NCI-H128 (cell line): ENCODE results near the gene ZNF524.
A peak's percentile ranks its signal among the peaks of the same experiment; 100 is the strongest.

Experiments used
- DNase-seq: peaks from one replicate; lab custom pipeline; 2025; ENCODE audit not compliant: unreplicated experiment; lab: John Stamatoyannopoulos, UW

Gene ZNF524

GRCh38 chr19:55601084-55601483, 996 bp downstream of the ZNF524 start:
- no peak for DNase-seq

DNA sequence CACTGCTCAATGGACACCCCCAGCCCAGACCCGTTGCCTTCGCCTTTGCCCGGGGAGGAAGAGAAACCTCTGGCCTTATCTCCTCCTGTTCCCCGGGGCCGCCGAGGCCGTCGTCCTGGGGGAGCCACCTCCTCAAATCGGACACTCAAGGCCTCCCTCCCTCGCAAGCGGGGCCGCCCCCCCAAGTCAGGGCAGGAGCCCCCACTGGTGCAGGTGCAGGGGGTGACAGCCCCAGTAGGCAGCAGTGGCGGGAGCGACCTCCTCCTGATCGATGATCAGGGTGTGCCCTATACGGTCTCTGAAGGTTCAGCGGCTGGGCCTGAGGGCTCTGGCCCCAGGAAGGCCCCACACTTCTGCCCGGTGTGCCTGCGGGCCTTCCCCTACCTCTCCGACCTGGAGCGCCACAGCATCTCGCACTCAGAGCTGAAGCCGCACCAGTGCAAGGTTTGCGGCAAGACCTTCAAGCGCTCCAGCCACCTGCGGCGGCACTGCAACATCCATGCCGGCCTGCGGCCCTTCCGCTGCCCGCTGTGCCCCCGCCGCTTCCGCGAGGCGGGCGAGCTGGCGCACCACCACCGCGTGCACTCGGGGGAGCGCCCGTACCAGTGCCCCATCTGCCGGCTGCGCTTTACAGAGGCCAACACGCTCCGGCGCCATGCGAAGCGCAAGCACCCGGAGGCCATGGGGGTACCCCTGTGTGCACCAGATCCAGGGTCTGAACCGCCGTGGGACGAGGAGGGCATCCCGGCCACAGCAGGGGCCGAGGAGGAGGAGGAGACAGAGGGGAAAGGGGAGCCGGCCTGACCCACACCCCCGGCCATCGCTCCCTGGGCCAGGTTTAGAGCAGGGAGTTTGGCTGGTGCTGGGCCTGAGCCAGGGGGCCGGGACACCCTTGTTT, 2.3 kb downstream of the ZNF524 start:
- no peak for DNase-seq

DNA sequence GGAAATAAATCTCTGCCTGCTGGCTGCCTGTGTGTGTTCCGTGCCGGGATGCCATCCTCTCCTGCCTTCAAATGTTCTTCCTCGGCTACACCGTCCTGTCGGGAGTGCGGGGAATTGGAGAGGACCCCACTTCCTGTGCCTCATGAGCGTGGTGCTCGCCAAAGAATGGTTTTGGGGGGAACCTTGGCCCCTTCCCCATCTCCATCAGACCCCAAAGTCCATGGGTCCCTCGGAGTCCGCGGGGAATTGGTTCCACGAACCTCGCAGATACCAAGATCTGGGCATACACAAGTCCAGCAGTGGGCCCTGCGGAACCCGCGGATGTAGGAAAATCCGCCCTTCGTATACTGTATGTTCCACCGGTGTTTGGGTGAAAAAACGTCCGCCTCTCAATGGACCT, 3.0 kb downstream of the ZNF524 start:
- no peak for DNase-seq

DNA sequence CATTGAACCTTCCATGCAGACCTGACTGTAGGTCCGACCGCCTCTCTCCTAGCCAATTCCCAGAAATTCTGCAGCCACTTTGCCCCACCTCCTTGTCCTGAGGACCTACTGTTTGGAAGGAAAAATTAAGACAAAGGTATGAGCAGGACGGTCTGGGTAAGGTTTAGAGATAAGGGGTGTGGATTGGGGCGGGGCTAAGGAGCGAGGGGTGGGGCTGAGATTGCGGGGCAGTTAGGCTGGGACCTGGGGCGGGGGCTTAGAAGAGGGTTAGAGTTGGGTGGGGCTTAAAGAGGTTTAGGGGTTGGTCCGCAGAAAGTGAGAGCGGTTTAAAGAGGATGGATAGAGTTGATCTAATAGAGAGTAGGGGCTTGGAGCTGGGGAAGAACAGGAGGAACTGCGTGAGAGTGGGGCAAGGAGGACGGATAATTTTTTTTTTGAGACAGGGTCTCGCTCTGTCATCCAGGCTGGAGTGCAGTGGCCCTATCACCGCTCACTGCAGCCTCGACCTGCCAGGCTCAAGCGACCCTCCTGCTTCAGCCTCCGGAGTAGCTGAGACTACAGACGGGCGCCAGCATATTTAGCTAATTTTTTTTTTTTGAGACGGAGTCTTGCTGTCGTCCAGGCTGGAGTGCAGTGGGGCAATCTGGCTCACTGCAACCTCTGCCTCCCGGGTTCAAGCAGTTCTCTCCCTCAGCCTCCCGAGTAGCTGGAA, 3.6 kb downstream of the ZNF524 start:
- DNase-seq: no peak

- peak; percentile 96 for DNase-seq
These were observed 5.1 kb downstream of the ZNF524 start for GRCh38 chr19:55605207-55605636.

DNA sequence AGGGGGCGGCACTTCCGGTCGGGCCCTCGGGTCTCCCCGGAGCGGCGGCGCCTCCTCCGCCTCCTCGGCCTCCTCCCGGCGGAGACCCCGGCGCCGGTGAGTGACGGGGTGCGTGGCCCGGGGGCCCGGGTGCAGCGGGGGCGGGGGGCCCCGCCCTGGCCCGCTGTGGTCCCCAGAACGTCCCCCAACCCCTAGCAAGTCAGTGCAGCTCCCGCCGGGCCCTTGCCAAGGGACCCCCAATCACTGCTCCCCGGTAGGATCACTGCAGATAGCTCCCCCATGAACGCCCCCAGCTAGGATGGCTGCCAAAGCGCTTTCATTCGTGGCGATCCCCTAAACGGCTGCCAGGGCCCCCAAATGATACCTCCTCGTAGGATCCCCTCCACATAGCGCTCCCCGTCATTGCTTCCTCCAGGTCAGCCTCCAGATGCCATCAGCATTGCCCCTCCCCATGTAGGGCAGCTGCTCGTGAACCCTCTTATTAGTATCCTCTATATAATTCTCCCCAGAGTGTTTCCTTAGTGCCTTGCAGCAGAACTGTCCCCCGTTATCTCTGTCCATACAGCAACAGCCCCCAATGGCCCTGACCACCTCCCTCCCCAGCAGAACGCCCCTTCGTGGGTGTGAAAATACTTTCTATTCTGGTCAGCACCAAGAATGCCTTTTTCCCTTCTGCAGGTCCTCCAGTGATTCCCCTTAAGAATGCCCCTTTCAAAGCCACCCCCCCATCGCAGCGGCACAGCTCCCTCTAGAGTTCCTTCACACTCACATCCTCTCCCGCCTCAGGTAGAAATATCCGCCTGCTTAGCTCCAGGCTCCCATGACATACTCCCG, 5.8 kb downstream of the ZNF524 start, which contains the start of gene ZNF865:
ZNF865 (plus strand) TSS at position 11 of the 834 bp plus-strand sequence. CDS start 7,972 bp downstream, outside the sequence.
- peak; percentile 21 for DNase-seq

DNA sequence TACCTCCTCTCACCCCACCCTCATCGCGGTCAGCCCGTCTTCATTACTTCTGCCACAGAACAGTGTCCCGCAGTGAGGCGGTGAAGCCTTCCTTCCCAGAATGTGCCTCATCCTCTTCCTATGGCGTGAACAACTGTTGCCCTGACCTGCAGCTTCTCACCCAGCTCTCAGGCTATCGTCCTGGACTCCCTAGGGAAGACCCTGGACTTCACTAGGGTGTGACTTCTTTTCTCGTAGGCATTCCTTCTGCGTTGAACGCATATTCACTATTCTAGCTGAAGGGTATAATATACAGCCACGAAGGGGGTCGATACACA, 6.3 kb downstream of the ZNF524 start:
- DNase-seq: no peak

GRCh38 chr19:55606817-55607216, 6.7 kb downstream of the ZNF524 start:
- DNase-seq: no peak

DNA sequence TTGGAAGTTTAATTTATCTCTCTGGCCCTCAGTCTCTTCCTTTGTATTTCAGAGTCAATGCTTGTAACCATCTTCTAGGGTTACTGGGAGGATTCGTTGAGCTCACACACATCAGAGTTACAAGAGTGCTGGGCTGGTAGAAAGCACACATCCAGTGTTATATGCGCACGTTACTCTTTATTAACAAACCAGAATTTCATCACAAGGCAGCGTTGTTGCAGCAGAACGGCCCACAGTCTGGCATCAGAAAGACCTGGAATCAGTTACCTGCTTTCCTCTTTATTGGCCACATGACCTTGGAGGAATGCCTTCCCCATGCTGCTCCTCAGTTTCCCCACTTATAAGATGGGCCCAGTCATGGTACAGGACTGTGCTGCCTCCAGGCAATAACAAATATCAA, 9.2 kb downstream of the ZNF524 start:
- no peak for DNase-seq

GRCh38 chr19:55611300-55611982, 11.4 kb downstream of the ZNF524 start:
- DNase-seq: no peak

DNA sequence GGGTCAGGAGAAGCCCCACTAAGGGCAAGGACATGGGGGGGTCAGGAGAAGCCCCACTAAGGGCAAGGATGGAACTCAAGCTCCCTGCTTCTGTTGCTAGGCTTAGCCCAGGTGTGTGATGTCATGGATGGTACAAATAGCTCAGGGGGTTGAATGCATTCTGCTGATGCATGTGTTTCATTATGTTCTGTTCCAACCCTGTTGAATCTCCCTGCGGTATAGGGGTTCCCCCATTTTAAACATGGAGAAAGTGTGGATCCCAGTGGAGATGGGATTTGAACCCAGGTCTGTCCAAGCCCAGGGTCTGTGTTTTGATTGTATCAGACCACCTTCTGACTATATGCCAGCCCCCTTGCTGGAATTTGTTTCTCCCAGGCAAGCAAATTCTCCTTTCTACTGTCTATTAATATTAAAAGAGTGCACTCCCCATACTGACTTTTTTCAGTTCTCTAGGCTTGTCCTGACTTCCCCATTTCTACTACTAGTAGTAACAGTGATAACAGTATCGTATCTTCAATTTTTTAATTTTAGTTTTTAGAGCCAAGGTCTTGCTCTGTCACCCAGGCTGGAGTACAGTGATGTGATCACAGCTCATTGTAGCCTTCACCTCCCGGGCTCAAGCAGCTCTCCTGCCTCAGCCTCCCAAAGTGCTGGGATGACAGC, 12.0 kb downstream of the ZNF524 start:
- DNase-seq: no peak

- DNase-seq: no peak
These were observed 13.3 kb downstream of the ZNF524 start for GRCh38 chr19:55613396-55613795.

- no peak for DNase-seq
These were observed 14.0 kb downstream of the ZNF524 start for GRCh38 chr19:55613930-55614710.

DNA sequence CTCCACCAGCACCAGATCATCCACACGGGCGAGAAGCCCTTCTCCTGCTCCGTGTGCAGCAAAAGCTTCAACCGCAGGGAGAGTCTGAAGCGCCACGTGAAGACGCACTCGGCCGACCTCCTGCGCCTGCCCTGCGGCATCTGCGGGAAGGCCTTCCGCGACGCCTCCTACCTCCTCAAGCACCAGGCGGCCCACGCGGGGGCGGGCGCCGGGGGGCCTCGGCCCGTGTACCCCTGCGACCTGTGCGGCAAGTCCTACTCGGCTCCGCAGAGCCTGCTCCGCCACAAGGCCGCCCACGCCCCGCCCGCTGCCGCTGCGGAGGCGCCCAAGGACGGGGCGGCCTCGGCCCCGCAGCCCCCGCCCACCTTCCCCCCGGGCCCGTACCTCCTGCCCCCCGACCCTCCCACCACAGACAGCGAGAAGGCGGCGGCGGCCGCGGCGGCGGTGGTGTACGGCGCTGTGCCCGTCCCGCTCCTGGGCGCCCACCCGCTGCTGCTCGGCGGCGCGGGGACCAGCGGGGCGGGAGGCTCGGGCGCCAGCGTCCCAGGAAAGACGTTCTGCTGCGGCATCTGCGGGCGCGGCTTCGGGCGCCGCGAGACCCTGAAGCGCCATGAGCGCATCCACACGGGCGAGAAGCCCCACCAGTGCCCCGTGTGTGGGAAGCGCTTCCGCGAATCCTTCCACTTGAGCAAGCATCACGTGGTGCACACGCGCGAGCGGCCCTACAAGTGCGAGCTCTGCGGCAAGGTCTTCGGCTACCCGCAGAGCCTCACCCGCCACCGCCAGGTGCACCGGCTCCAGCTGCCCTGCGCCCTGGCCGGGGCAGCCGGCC, 14.8 kb downstream of the ZNF524 start:
- no peak for DNase-seq

DNA sequence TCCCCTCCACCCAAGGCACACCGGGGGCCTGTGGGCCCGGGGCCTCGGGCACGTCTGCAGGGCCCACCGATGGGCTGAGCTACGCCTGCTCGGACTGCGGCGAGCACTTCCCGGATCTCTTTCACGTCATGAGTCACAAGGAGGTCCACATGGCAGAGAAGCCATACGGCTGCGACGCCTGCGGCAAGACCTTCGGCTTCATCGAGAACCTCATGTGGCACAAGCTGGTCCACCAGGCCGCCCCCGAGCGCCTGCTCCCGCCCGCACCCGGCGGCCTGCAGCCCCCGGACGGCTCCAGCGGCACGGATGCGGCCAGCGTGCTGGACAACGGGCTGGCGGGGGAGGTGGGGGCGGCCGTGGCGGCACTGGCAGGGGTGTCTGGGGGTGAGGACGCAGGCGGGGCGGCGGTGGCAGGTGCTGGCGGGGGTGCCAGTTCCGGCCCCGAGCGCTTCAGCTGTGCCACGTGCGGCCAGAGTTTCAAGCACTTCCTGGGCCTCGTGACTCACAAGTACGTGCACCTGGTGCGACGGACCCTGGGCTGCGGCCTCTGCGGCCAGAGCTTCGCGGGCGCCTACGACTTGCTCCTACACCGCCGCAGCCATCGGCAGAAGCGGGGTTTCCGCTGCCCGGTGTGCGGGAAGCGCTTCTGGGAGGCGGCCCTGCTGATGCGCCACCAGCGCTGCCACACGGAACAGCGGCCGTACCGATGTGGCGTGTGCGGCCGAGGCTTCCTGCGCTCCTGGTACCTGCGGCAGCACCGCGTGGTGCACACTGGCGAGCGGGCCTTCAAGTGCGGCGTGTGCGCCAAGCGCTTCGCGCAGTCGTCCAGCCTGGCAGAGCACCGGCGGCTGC, 15.7 kb downstream of the ZNF524 start:
- no peak for DNase-seq

DNA sequence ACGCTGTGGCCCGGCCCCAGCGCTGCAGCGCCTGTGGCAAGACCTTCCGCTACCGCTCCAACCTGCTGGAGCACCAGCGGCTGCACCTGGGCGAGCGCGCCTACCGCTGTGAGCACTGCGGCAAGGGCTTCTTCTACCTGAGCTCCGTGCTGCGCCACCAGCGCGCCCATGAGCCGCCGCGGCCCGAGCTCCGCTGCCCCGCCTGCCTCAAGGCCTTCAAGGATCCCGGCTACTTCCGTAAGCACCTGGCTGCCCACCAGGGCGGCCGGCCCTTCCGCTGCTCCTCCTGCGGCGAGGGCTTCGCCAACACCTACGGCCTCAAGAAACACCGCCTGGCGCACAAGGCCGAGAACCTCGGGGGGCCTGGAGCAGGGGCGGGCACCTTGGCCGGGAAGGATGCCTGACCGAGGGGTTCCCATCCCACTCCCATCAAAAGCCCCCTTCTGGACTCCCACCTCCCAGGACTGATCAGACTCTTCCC, 16.3 kb downstream of the ZNF524 start:
- DNase-seq: no peak

DNA sequence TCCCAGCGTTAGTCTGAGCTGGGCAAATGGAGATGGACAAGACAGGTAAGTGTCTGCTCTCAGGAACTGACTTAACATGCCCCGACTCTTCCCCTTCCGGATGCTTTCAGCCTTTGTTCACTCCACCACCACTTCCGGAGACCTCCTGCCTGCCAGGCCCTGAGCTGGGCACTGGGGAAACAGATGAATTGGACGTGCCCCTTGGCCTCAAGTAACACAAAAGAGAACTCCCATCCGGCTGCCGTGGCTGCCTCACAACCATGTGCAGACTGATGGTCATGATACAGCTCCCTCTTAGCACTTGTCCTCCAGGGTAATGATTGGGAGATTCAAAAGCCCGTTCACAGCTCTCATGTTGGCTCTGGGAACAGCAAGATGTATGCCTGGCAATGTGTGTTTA, 17.3 kb downstream of the ZNF524 start:
- DNase-seq: no peak

DNA sequence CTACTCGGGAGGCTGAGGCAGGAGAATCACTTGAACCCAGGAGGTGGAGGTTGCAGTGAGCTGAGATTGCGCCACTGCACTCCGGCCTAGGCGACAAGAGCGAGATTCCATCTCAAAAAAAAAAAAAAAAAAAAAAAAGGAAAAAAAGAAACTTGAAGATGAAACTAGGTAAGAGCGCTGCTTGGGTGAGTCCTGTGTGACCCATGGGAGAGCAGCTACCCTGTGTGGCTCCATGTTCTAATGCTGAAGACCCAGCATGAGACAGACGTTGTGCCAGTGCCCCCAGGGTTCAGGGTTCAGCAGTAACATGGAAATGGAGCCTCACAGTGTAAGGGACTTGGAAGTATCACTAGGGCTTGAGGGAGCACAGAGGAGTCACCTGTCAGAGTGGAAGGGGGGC, 18.3 kb downstream of the ZNF524 start:
- no peak for DNase-seq
